Activated CD4-positive, alpha-beta T cell treated with anti-CD3 and anti-CD28 coated beads, Interleukin-2, Interleukin-6, amounts not matched to agents 100 ng/mL and 50 ng/mL, durations not matched to agents 16 hours and 8 hours (primary cell): ENCODE data around the gene ANO10.
A peak's percentile ranks its signal among the peaks of the same experiment; 100 is the strongest.

Source experiments
- DNase-seq: peaks from one replicate; pipeline ENCODE4 v3.0.0-alpha.2; 2020

Gene ANO10

GRCh38 chr3:43409506-43409905 is 212.3 kb downstream of the ANO10 start:
- DNase-seq: no peak

DNA sequence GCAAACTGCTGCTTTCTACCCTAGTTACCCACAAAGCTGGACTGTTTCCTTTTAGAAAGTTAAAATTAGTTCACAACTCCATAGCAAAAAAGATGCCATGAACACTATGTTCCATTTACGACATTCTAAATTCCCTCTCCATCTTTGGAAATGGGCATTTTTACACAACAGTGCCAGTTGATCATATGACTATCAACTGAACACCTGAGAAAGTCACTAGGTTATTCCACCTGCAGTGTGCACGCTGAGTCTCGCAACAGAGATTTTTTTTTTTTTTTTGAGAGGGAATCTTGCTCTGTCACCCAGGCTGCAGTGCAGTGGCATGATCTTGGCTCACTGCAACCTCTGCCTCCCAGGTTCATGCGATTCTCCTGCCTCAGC is 215.2 kb downstream of the ANO10 start:
- no peak for DNase-seq

GRCh38 chr3:43405888-43406642 is 215.7 kb downstream of the ANO10 start:
- DNase-seq: no peak

DNA sequence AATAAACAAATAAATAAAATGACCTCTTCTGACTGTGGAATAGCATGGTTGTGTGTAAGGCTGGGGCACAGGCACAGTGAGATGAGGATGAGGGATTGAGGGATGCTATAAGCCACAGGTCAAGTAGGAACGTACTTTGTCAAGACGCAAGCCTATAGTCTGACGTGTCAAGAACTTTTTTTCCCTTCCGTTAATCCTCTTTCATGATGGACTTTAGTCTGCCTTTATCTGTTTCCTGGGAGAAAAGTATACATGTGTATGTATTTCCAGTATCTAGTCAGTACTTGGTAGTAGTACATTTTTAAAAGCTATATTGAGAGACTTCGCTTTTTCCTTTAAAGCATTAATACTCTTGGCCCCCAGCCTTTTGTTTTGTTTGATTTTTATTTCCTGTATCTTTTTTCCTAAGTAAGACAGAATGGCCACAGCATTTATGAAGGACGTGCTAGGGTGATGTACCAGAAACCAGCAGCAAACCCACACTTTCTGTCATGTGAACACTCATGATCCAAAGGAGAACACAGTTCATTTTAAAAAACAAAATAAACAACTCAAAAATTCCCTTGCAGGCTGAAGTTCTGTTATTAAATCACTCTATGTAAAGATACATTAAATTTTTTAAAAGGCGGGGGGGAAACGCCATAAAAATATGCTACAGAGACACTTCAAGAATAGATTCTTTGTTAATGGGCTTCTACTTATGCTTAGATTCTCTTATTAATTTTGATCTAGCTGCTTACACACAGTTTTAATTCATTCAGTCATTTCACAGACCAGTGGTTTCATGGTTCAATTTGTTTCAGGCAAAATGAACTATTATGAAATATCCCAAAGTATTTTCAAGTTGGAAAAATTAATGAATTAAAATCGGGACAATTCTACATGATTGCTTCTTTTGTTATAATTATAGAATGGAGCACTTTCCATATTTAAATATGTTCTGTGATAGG is 220.8 kb downstream of the ANO10 start:
- DNase-seq: no peak

GRCh38 chr3:43400167-43400566 is 221.6 kb downstream of the ANO10 start:
- DNase-seq: no peak

- no peak for DNase-seq
Measured at GRCh38 chr3:43399034-43399433, 222.8 kb downstream of the ANO10 start.

- no peak for DNase-seq
Measured at GRCh38 chr3:43394041-43394554, 227.7 kb downstream of the ANO10 start.

- peak; percentile 22 for DNase-seq
Measured at GRCh38 chr3:43391621-43392020, 230.2 kb downstream of the ANO10 start.

DNA sequence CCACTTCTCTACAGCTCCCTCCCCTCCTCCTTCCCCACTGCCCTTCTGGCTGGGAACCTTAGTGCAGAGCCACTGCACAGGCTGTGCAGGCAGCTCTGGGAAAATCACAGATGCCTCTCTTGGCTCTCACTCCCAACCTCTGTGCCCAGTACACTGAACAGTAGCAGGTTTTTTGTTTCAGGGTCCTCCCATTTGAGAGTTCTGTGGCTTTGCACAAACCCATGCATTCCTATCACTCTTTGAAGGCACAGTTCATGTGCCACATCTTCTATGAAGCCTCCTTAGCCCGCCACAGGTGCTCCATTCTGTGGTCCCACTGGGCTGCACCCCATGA is 231.6 kb downstream of the ANO10 start:
- DNase-seq: no peak

DNA sequence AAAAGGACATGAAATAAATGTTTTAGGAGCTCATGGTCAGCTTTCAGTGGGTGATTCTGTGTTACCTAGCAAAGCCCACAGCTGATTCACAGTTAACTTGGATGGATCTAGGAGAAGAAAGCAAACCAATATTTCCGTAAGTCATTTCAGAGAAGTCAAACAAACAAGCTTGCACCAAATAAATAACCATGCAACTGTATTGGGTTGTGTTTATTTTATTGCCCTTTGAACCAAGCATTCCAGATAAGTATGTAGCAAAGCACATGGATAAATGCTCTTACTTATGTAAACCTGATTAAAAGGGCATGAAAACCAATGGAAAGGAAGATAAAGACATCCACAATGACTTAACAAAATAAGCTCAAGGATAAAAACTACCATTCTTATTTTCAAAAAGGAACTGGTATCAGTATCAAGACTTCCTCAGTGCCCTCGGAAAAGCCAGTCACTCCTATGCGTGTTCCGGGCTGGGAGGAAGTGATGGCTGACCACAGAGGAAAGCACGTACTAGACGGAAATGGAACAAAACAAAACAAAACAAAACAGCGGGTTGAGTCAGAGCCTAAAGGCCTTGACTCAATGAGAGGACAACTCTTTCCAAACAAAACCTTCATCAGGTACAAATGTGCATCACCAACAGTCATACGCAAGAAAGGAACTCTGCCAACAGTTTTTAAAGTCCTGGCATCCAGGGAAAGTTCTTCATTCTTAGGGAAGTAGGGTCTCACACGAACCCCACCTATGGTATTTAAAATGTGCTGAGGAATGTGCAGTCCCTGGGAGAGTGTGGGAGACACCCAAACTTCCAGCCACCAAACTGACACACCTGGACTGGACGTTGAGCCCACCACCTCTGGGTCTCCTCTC is 232.2 kb downstream of the ANO10 start:
- peak; percentile 88 for DNase-seq

GRCh38 chr3:43388915-43389314 is 232.9 kb downstream of the ANO10 start:
- no peak for DNase-seq

DNA sequence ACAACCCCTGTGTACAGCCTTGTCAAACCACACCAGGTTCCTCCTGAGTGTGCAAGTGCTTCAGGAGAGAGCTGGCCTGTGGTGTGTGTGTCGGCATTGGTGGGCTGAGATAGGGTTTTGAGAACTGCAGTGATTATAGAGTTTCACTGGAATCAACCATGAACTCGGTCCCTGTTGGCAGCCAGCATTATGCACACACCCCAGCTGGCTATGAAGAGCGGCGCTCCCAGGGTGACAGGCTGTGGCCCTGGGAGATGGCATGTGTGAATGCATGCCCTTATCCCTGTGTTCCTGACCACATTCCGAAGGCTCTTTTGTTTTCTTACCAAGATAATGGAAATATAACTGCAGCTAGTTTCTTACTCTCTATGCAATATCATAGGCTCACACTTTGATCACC is 233.6 kb downstream of the ANO10 start:
- DNase-seq: no peak

GRCh38 chr3:43379343-43379742 is 242.5 kb downstream of the ANO10 start:
- DNase-seq: no peak

- peak; percentile 63 for DNase-seq
Measured at GRCh38 chr3:43378066-43378935, 243.5 kb downstream of the ANO10 start.

GRCh38 chr3:43373560-43373928 is 248.3 kb downstream of the ANO10 start:
- no peak for DNase-seq

DNA sequence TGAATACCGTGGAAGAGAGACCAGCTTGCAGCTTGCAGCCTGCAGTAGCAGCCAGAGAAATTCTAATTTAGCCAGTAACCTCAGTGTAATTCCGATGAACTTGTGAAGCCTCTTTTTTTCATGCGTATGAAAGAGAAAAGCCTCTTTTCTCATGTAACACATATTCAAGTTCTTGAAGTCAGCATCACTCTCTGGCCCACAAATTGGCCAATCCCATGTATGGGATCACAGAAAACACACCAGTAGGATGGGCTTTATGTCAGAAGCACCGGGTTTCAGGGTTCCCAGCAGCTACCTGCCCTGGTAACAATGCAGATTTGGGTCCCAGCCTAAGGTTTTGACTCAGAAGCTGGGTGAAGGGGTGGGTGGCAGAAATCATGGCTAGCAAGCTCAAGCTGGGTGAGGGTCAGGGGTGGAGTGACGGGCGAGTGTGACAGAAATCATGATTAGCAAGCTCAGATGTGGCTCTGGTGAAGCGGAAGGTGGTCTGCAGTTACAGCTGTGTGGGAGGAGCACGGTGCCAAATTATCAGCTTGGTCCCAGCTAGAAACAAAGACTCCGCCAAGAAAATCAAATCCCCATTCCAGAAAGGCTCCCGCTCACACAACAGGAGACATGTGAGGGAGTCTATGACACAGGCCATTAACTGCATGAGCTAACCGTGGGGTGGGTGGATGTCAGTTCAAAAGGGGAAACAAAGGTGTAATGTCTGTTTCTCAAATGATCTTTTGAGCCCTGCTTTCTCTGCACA is 248.8 kb downstream of the ANO10 start:
- DNase-seq: no peak

GRCh38 chr3:43372007-43372740 is 249.6 kb downstream of the ANO10 start:
- DNase-seq: no peak

DNA sequence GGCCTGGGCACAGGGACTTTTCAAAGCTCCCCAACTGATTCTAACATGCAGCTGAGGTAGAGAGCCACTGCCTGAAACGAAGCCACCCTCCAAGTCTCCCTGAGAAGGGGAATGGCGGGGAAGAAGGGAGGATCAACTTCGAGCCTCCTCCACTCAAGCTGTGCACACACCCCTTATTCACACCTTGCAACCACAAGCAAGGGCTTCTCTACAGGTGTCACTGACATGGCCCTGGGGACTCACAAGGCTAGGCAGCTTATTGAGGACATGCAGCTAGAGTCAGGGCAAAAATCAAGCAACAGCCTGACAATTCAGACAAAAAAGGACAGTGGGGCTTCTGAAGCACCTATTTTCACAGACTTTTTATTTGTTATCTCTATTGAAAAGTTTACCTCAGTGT is 250.3 kb downstream of the ANO10 start:
- DNase-seq: no peak

GRCh38 chr3:43370293-43370980 is 251.4 kb downstream of the ANO10 start:
- DNase-seq: no peak
